ENCODE data around the gene CASZ1. TPM values are rescaled to one million over a fixed set of nuclear protein-coding genes. Genes with fewer than 3 reads are reported as not detected.

CASZ1 gene
- total and polyA plus RNA-seq, 8 donors, result 6.0 to 166 (median 39.8) TPM

DNA sequence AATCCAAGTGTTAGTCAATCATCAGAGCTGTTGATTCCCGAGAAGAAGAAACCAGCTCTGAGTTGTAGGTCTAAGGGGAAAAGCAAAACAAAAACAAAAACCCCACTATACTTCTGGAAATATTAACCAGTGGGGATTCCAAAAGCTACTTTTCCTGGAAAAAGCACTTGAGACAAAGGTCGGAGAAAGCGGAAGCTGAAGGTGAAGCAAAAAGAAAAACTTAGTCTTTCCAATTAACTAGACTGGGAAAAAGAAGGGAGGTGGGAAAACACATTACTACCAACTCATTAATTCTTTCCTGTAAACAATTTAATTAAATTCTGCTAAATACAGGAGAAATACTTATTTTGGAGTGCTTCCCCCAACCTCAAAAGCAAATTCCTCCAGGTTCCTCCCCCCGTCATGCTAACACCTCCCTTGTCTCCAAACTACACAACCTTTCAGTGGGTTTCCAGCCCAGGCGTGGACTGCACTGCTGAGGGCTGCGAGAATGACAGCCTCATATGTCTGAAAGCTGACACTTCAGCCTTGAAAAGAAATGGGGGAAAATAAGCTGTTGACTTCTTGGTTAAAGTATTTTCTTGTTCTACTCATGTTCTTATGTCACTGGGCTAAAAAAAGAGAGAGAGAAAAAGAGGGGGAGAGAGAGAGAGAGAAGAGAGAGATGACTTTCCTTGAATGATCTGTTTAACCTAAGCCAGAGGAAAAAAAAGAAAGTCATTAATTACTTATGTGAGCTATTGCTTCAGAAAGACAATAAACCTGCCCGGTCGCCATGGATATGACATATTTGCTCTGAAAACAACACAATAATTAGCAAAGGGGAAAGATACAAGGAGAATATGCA, 5.1 kb downstream of the CASZ1 start:
- H3K27ac ChIP-seq, result peak overlapping the region; percentile 70 to 92 (median 91)
- peaks cover 44 to 98% (median 80%) of the 10 kb centered on the region in 4 donors for H3K4me1 ChIP-seq
- no peaks in the 10 kb centered on the region for H3K9me3 ChIP-seq

DNA sequence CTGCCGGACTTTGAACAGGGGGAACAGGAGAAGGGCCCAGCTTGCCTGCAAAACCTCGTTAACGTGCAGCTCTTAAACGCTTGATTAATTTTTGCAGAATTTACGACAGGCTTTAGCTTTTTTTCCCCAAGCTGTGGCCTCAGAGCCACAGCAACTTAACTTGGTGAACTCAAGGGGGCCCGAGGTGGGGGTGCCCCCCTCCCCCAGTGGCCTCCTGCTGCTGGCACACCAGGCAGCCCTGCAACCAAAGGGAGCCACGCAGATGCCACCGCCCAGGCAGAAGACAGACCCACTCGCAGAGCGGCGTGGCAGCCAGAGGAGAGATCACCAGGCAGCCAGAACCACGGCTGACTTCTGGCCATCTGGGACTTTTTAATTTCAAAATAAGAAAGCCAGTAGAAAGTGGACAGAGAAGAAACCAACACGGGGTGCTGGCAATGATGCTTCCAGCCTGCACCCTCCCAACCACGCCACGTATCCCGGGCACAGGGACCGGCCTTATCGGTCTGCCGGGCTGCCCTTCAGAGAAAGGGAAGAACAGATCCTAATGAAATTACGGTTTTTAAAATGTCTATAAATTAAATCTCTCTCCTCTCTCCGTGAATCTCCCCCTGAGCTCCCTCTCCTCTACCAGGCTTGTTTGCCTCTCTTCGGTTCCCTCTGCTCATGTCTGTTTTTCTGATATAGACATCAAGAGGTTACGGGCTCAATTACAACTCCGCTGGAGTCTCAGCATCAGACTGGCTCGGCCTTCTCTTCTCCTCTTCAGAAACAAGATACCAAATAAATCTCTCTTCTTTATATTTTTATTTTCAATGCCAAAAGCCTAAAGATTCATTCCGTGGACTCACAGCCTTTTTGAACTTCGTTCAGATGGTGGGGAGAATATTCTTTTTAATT, 6.4 kb downstream of the CASZ1 start:
- Histone ChIP-seq H3K27me3 (peaks cover 0 to 80% (median 15%) of the 10 kb centered on the region in 3 donors), H3K4me1 (peaks cover 55 to 98% (median 79%) of the 10 kb centered on the region in 4 donors), H3K36me3 (no peaks in the 10 kb centered on the region), H3K4me3 (no peak overlapping the region), H3K9me3 (no peaks in the 10 kb centered on the region), H3K27ac (peak overlapping the region; percentile 61 to 92 (median 91))
- no peak for DNase-seq
- intact Hi-C loops (cut with DNase I; ENCODE audit: low total_unique reads), result loop anchor here (10.0 kb wide), 1 partner anchor 105 kb away; no protein-coding TSS in a partner anchor
- 48 to 67% (median 55%) methylated on average over 27 of the region's 27 CpGs for WGBS, 5 donors
- TF ChIP-seq, protein P1, sequence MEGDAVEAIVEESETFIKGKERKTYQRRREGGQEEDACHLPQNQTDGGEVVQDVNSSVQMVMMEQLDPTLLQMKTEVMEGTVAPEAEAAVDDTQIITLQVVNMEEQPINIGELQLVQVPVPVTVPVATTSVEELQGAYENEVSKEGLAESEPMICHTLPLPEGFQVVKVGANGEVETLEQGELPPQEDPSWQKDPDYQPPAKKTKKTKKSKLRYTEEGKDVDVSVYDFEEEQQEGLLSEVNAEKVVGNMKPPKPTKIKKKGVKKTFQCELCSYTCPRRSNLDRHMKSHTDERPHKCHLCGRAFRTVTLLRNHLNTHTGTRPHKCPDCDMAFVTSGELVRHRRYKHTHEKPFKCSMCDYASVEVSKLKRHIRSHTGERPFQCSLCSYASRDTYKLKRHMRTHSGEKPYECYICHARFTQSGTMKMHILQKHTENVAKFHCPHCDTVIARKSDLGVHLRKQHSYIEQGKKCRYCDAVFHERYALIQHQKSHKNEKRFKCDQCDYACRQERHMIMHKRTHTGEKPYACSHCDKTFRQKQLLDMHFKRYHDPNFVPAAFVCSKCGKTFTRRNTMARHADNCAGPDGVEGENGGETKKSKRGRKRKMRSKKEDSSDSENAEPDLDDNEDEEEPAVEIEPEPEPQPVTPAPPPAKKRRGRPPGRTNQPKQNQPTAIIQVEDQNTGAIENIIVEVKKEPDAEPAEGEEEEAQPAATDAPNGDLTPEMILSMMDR (IDR thresholded peaks at IDR 0.05), result no peak
- TF ChIP-seq EP300 (IDR thresholded peaks at IDR 0.05) (no peak), POLR2AphosphoS5 (IDR thresholded peaks at IDR 0.05) (no peak), POLR2A (IDR thresholded peaks at IDR 0.05) (no peak)

More for the DNA sequence above, 5.1 kb downstream of the CASZ1 start:
- peak overlapping the region in 1 of 4 donors; percentile 16 for H3K4me3 ChIP-seq
- peaks cover 0 to 90% (median 18%) of the 10 kb centered on the region in 3 donors for H3K27me3 ChIP-seq
- no peaks in the 10 kb centered on the region for H3K36me3 ChIP-seq
- 20 to 30% (median 27%) methylated on average over 8 of the region's 8 CpGs for whole genome bisulfite sequencing, 5 donors
- no peak for TF ChIP-seq EP300 (IDR thresholded peaks at IDR 0.05)
- TF ChIP-seq POLR2A (IDR thresholded peaks at IDR 0.05), result no peak
- TF ChIP-seq, protein P1 (IDR thresholded peaks at IDR 0.05), result no peak
- no peak for TF ChIP-seq POLR2AphosphoS5 (IDR thresholded peaks at IDR 0.05)
- intact Hi-C loops (cut with DNase I; ENCODE audit: low total_unique reads), result loop anchor here (10.0 kb wide), 1 partner anchor 107 kb away; no protein-coding TSS in a partner anchor
- DNase-seq, result peak in 1 of 2 donors; percentile 78

DNA sequence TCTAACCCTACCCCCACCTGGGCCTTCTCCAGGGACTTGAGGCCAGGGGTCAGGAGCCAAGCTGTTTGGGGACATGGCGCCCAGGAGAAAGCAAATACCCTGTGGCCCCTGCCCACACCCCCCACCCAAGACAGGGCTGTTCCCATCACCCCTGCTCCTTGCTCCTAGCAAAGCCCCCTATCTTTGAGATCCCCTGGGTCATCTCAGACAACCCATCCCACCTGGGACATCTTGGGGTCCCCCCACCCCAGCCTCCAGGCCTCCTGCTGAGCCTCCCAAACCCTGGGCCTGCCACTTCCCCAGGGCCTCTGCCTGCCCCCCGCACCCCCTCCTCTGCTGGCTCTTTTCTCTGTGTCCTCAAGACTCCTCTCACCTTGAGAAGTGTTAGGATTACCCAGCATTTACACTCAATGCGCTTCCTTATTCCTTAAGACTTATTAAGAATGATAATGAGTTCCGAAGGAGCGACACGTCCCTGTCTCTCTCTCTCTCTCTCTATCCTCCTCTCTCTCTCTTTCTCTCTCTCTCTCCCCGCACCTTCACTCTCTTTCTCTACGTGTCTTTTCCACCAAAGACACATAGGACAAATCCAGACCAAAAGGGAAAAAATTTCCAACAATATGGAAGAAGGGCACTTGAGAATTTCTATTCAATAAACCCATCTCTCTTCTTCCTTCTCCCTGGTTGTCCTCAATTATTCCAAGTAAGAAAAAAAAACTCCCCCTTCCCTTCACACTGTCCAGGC, 7.2 kb downstream of the CASZ1 start:
- H3K27me3 ChIP-seq, result peaks cover 0 to 72% (median 12%) of the 10 kb centered on the region in 3 donors
- intact Hi-C loops (cut with DNase I; ENCODE audit: low total_unique reads), result no loop called here
- no peaks in the 10 kb centered on the region for H3K9me3 ChIP-seq
- no peaks in the 10 kb centered on the region for H3K36me3 ChIP-seq
- TF ChIP-seq POLR2A (IDR thresholded peaks at IDR 0.05) (no peak), EP300 (IDR thresholded peaks at IDR 0.05) (no peak), POLR2AphosphoS5 (IDR thresholded peaks at IDR 0.05) (no peak)
- TF ChIP-seq, protein P1 (IDR thresholded peaks at IDR 0.05), result peak in 1 of 7 experiments; percentile 0
- H3K4me3 ChIP-seq, result no peak overlapping the region
- DNase-seq, result no peak
- WGBS, 5 donors, result 58 to 81% (median 69%) methylated on average over 7 to 8 of the region's 8 CpGs
- peaks cover 55 to 100% (median 79%) of the 10 kb centered on the region in 4 donors for H3K4me1 ChIP-seq
- H3K27ac ChIP-seq, result peak overlapping the region; percentile 61 to 92 (median 91)

All from stomach (tissue), 9 donors.